Measurements from ENCODE around the gene FYB1. TPM values are rescaled to one million over a fixed set of nuclear protein-coding genes. Genes with fewer than 3 reads are reported as not detected.

The FYB1 gene
- total RNA-seq, 1 experiment from 2014 or later = not detected

GRCh38 chr5:39080168-39080567, 139.2 kb downstream of the FYB1 start:
- no TSS peak for BruUV-seq (replicated peaks)
- Histone ChIP-seq H3K36me3 (ENCODE audit: insufficient read depth, low read length, poor library complexity, severe bottlenecking) (no peaks in the 10 kb centered on the region), H3K27me3 (replicated peaks; ENCODE audit: insufficient read depth, low read depth, low read length, poor library complexity) (no peaks in the 10 kb centered on the region), H3K9me3 (ENCODE audit: low read depth, low read length, poor library complexity, severe bottlenecking) (no peaks in the 10 kb centered on the region), H3K4me1 (ENCODE audit: insufficient read depth, low read length, poor library complexity, severe bottlenecking) (peaks cover 5% of the 10 kb centered on the region), H3K27ac (ENCODE audit: low read depth, low read length, poor library complexity, severe bottlenecking) (no peak overlapping the region), H3K4me3 (ENCODE audit: low read depth, low read length, poor library complexity, severe bottlenecking) (no peak overlapping the region)
- DNase-seq (ENCODE audit: low spot score) = no peak
- intact Hi-C loops (cut with micrococcal nuclease; ENCODE audit: unreplicated experiment) = loop anchor here (10.0 kb wide), 1 partner anchor 635 kb away; no protein-coding TSS in a partner anchor
- ChIA-PET CTCF (interaction anchor here (0.6 to 1.7 kb wide), 2 partner anchors 83 to 638 kb away, joined by 5 to 13 read pairs; no protein-coding TSS in a partner anchor), POLR2A (ENCODE audit: low non-redundant PET) (no interaction called here)
- TF ChIP-seq EZH2 (IDR thresholded peaks at IDR 0.05; ENCODE audit: borderline replicate concordance, low read depth, low read length, poor library complexity, severe bottlenecking) = no peak
- no peak for TF ChIP-seq CTCF (conservative IDR thresholded peaks at IDR 0.05; ENCODE audit: low read depth, low read length)

GRCh38 chr5:39079147-39079546, 140.2 kb downstream of the FYB1 start:
- Histone ChIP-seq H3K4me1 (ENCODE audit: insufficient read depth, low read length, poor library complexity, severe bottlenecking) (peaks cover 5% of the 10 kb centered on the region), H3K27ac (ENCODE audit: low read depth, low read length, poor library complexity, severe bottlenecking) (no peak overlapping the region), H3K27me3 (replicated peaks; ENCODE audit: insufficient read depth, low read depth, low read length, poor library complexity) (no peaks in the 10 kb centered on the region), H3K9me3 (ENCODE audit: low read depth, low read length, poor library complexity, severe bottlenecking) (no peaks in the 10 kb centered on the region), H3K4me3 (ENCODE audit: low read depth, low read length, poor library complexity, severe bottlenecking) (no peak overlapping the region), H3K36me3 (ENCODE audit: insufficient read depth, low read length, poor library complexity, severe bottlenecking) (no peaks in the 10 kb centered on the region)
- ChIA-PET POLR2A (ENCODE audit: low non-redundant PET) (no interaction called here), CTCF (interaction anchor here (0.7 kb wide), 1 partner anchor 85 kb away, joined by 3 read pairs; no protein-coding TSS in a partner anchor)
- TF ChIP-seq CTCF (conservative IDR thresholded peaks at IDR 0.05; ENCODE audit: low read depth, low read length) = no peak
- no peak for TF ChIP-seq EZH2 (IDR thresholded peaks at IDR 0.05; ENCODE audit: borderline replicate concordance, low read depth, low read length, poor library complexity, severe bottlenecking)
- intact Hi-C loops (cut with micrococcal nuclease; ENCODE audit: unreplicated experiment) = no loop called here
- DNase-seq (ENCODE audit: low spot score) = no peak
- no TSS peak for BruUV-seq (replicated peaks)

GRCh38 chr5:39076757-39077728, 142.3 kb downstream of the FYB1 start:
- H3K27me3 ChIP-seq (replicated peaks; ENCODE audit: insufficient read depth, low read depth, low read length, poor library complexity) = no peaks in the 10 kb centered on the region
- BruUV-seq (replicated peaks) = no TSS peak
- CTCF ChIA-PET = no interaction called here
- POLR2A ChIA-PET (ENCODE audit: low non-redundant PET) = no interaction called here
- no peaks in the 10 kb centered on the region for H3K36me3 ChIP-seq (ENCODE audit: insufficient read depth, low read length, poor library complexity, severe bottlenecking)
- intact Hi-C loops (cut with micrococcal nuclease; ENCODE audit: unreplicated experiment) = no loop called here
- TF ChIP-seq EZH2 (IDR thresholded peaks at IDR 0.05; ENCODE audit: borderline replicate concordance, low read depth, low read length, poor library complexity, severe bottlenecking) = no peak
- TF ChIP-seq CTCF (conservative IDR thresholded peaks at IDR 0.05; ENCODE audit: low read depth, low read length) = no peak
- H3K27ac ChIP-seq (ENCODE audit: low read depth, low read length, poor library complexity, severe bottlenecking) = no peak overlapping the region
- H3K4me1 ChIP-seq (ENCODE audit: insufficient read depth, low read length, poor library complexity, severe bottlenecking) = peaks cover 14% of the 10 kb centered on the region
- H3K9me3 ChIP-seq (ENCODE audit: low read depth, low read length, poor library complexity, severe bottlenecking) = no peaks in the 10 kb centered on the region
- H3K4me3 ChIP-seq (ENCODE audit: low read depth, low read length, poor library complexity, severe bottlenecking) = peak overlapping the region; percentile 7
- DNase-seq (ENCODE audit: low spot score) = no peak

All from A673 (cell line).